Globus pallidus (tissue), 1 donor: ENCODE results near the gene OR11H12.
"Not testable (repeated sequence)": the region's sequence is repeated elsewhere in the genome, so short reads cannot be mapped to it uniquely, and the experiment has no call there.

ENCODE experiments used
- DNase-seq: peaks from one replicate; pipeline ENCODE4 v3.0.0-alpha.2; 2015; ENCODE audit warnings: low spot score

Gene OR11H12, protein sequence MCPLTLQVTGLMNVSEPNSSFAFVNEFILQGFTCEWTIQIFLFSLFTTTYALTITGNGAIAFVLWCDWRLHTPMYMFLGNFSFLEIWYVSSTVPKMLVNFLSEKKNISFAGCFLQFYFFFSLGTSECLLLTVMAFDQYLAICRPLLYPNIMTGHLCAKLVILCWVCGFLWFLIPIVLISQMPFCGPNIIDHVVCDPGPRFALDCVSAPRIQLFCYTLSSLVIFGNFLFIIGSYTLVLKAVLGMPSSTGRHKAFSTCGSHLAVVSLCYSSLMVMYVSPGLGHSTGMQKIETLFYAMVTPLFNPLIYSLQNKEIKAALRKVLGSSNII

DNA sequence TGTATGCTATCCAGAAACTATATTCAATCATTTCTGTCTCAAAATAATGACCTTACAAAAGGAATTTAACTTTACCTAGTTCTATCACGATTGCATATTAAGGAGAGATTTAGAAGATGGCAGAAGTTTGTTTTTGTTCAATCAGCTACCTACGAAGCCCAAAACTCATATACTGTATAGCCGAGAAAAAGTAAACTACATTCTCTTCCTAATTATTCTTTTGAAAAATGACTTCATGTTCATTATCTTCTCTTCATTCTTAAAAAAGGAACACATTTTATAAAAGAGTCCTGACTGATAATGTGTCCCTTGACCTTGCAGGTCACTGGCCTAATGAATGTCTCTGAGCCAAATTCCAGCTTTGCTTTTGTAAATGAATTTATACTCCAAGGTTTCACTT, at the start of gene OR11H12:
OR11H12 (plus strand) TSS at position 301 of the 400 bp plus-strand sequence; CDS start at position 301, 0 bp downstream.
- not testable (repeated sequence) for DNase-seq

DNA sequence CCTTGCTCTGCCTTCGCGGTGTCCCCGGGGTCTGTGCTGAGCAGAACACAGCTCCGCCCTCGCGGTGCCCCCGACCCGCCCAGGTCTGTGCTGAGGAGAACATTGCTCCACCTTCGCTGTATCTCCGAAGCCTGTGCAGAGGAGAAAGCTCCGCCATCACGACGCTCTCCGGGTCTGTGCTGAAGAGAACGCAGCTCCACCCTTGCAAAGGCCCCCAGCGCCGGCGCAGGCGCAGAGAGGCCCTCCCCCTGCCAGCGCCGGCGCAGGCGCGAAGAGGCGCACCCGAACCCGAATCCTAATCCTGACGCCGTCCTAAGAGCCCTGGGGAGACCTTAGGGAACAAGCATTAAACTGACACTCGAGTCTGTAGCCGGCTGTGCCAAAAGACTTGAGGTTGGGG, 18.0 kb upstream of the OR11H12 start:
- DNase-seq = not testable (repeated sequence)

DNA sequence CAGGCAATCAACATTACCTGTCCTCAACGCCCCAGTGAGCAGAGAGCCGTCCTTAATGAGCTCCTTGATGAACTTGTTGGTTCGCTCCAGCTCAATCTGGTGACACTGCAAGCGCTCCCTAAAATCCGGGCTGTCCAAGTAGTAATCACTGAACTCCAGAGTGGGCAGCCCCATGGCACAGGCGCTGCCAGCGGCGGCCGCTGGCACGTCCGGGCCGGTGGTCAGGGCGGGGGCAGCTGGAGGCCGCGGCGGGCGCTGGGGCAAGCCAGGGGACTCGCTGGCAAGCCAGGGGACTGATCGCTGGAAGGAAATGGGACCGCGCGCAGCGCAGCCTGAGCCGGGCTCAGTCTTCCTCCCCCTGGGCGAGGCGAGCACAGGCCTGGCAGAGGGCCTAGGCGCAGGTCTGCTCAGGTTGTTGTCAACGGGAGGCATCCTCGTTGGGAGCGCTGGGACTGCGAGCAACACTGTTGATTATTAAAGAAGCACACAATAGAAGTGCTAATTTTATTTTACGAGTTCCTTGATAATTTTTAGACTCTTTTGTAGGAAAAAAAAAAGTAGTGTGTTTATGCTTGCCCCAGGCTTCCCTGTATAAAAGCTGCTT, 25.8 kb downstream of the OR11H12 start:
- DNase-seq = not testable (repeated sequence)

DNA sequence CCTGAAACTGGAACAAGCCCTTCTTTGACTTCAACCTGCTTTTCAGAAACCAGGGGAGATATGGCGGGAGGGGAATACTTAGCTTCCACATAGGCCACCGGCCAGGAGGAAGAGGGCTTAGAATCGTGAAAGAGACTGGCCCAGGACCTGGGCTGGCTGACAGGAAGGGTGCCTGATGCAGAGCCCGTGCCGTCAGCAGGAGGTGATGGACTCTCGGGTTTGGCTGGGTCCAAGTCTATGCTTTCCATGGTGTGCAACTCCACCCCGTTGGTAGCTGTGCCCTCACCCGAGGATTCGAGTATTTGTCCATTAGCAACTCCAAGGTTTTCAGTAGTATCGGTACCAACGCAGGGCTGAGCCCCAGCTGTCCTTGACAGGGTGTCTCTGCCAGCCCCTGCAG, 35.1 kb downstream of the OR11H12 start:
- DNase-seq = not testable (repeated sequence)

DNA sequence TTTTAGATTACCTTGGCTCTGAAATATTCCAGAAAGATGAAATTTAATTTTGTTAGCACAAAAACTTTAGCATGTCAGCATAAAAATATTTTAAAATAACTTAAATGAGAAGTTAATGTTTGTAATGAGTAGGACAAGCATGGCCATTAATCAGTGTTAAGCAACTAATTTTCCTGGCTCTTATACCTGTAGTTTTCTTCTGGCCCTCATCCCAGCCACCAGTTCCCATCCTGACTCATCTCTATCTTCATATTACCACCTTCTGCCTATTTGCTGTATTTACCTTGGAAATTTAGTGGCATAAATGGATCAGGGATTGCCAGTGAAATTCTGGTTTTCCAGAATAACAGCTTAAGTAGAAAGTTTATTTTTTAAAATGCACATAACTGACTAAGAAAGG, 37.1 kb downstream of the OR11H12 start:
- DNase-seq = not testable (repeated sequence)

DNA sequence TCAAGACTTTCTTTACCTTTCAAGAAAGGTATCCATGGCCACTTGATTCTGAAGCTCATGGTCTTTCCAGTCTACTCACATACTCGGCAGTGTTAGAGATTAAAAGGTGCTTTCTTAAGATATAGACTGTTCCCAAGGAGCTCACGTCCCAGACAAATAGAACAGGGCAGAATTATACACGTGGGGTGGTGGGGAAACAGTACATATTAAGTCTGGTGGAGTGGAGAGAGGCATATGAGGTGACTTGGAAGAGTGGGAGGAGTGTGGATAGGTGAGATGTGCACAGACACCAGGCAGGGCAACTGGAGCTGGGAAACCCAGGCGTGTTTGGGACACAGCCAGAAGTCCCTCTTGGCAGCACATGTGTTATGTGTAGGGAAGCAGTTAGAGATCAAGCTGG, 37.9 kb downstream of the OR11H12 start:
- not testable (repeated sequence) for DNase-seq

DNA sequence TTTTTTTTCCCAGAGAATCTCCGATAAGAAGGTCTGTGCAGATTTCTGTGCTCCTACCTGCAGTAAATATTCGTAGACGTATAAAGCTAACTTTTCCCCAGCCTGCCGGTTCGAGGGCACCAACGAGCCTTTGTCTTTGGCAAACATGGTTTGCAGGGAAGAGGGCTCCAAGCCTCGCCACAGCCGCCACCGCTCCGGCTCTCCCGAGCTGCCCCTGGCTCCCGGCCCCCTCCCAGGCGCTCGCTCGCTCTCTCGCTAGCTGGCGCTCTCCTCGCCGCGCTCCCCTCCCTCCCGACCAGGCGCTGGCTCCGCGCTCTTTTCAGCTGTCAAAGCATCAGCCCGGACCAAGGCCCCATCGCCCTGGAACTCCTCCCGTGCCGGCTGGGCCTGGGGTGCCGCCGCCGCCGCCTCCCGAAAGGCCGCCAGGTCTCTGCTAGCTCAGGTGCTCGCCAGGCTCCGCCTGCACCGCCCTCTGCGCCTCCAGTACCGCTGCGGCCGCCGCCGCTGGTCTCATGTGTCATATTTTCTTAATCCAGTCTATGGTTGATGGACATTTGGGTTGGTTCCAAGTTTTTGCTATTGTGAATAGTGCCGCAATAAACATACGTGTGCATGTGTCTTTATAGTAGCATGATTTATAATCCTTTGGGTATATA, 45.3 kb downstream of the OR11H12 start:
- DNase-seq = not testable (repeated sequence)
